IMR-90 (cell line): ENCODE results near the gene SERPINA12. TPM values are rescaled to one million over a fixed set of nuclear protein-coding genes. Genes with fewer than 3 reads are reported as not detected.

Experiments used
- ATAC-seq: fragments of 200-7000 bp; cut with Tn5 transposase; 2 replicates; pipeline ENCODE4 v1.9.1; 2020; ENCODE audit warnings: low read depth, mild to moderate bottlenecking, moderate library complexity
- BruUV-seq: library from RNA; stranded (reverse); fragments of 400-500 nt; replicated peaks from 2 replicates; lab custom pipeline; 2021; lab: Mats Ljungman, UMichigan
- CTCF ChIA-PET: fragments of 300-600 bp; formaldehyde crosslinking; extraction: SDS; loops from one replicate; lab custom pipeline; 2021; ENCODE audit warnings: antibody characterized with exemption; lab: Yijun Ruan, JAX
- POLR2A ChIA-PET: fragments of 300-600 bp; sonication (Branson Sonifier 250); formaldehyde crosslinking; loops from one replicate; lab custom pipeline; 2022; ENCODE audit warnings: antibody characterized with exemption; ENCODE audit not compliant: unreplicated experiment; lab: Charles Lee
- DNase-seq: peaks from one replicate; pipeline ENCODE4 v3.0.0; 2013
- H2AFZ ChIP-seq: replicated peaks from 2 replicates; pipeline ENCODE3; 2013; ENCODE audit warnings: low read length, mild to moderate bottlenecking; ENCODE audit not compliant: poor library complexity
- H2AK5ac ChIP-seq: 2 replicates; pipeline ENCODE4 v1.6.1; 2013; ENCODE audit warnings: low read depth, low read length, inconsistent platforms
- H2AK9ac ChIP-seq: replicated peaks from 2 replicates; pipeline ENCODE3; 2013; ENCODE audit warnings: mild to moderate bottlenecking, low read depth, low read length, moderate library complexity; ENCODE audit not compliant: poor library complexity
- H2BK120ac ChIP-seq: 2 replicates; pipeline ENCODE4 v1.6.1; 2013; ENCODE audit warnings: low read depth, low read length, inconsistent platforms
- H2BK15ac ChIP-seq: 3 replicates; pipeline ENCODE4 v1.6.1; 2013; ENCODE audit warnings: low read depth, low read length, inconsistent platforms
- H2BK20ac ChIP-seq: 2 replicates; pipeline ENCODE4 v1.6.1; 2013; ENCODE audit warnings: low read depth, mild to moderate bottlenecking, inconsistent platforms, low read length, moderate library complexity
- H2BK5ac ChIP-seq: 2 replicates; pipeline ENCODE4 v1.6.1; 2013; ENCODE audit warnings: mild to moderate bottlenecking, low read depth, low read length, inconsistent platforms; ENCODE audit not compliant: poor library complexity, severe bottlenecking
- H3K14ac ChIP-seq: replicated peaks from 2 replicates; pipeline ENCODE4 v1.6.1; 2013; ENCODE audit warnings: low read depth, low read length, inconsistent platforms
- H3K18ac ChIP-seq: 2 replicates; pipeline ENCODE4 v1.6.1; 2013; ENCODE audit warnings: low read depth, low read length, control low read depth
- H3K23ac ChIP-seq: 2 replicates; pipeline ENCODE4 v1.6.1; 2013; ENCODE audit warnings: low read depth, low read length, inconsistent platforms
- H3K27ac ChIP-seq: 2 replicates; pipeline ENCODE4 v1.5.1; 2013; ENCODE audit warnings: mild to moderate bottlenecking, control low read depth, low read length; ENCODE audit not compliant: insufficient read depth
- H3K27me3 ChIP-seq: 2 replicates; pipeline ENCODE4 v1.6.1; 2013; ENCODE audit warnings: low read length; ENCODE audit not compliant: control insufficient read depth, insufficient read depth
- H3K36me3 ChIP-seq: 2 replicates; pipeline ENCODE4 v1.6.1; 2013; ENCODE audit warnings: low read length, mixed read lengths; ENCODE audit not compliant: control insufficient read depth, insufficient read depth
- H3K4ac ChIP-seq: 2 replicates; pipeline ENCODE4 v1.6.1; 2013; ENCODE audit warnings: low read depth, low read length, inconsistent platforms
- H3K4me1 ChIP-seq: 2 replicates; pipeline ENCODE4 v1.6.1; 2013; ENCODE audit warnings: low read length, mixed read lengths; ENCODE audit not compliant: control insufficient read depth, insufficient read depth
- H3K4me2 ChIP-seq: 2 replicates; pipeline ENCODE4 v1.6.1; 2013; ENCODE audit warnings: low read depth, mild to moderate bottlenecking, control low read depth, low read length, moderate library complexity
- H3K4me3 ChIP-seq: 2 replicates; pipeline ENCODE4 v1.5.1; 2013; ENCODE audit warnings: low read depth, mild to moderate bottlenecking, control low read depth, low read length, moderate library complexity; ENCODE audit not compliant: insufficient read depth
- H3K56ac ChIP-seq: 2 replicates; pipeline ENCODE4 v1.6.1; 2013; ENCODE audit warnings: low read length, inconsistent platforms; ENCODE audit not compliant: insufficient read depth; ENCODE audit errors: extremely low read depth
- H3K79me1 ChIP-seq, 2 experiments: 2 replicates each; pipeline ENCODE4 v1.6.1; 2013; ENCODE audit warnings: low read length in 2 of 2, inconsistent platforms in 1 of 2, low read depth in 1 of 2
- H3K9ac ChIP-seq: 2 replicates; pipeline ENCODE4 v1.6.1; 2013; ENCODE audit warnings: low read depth, low read length, control low read depth
- H3K9me1 ChIP-seq: 2 replicates; pipeline ENCODE4 v1.6.1; 2013; ENCODE audit warnings: low read length, inconsistent platforms; ENCODE audit not compliant: insufficient read depth
- H3K9me3 ChIP-seq: 2 replicates; pipeline ENCODE4 v1.6.1; 2013; ENCODE audit warnings: low read length; ENCODE audit not compliant: control insufficient read depth, insufficient read depth
- H4K20me1 ChIP-seq: 2 replicates; pipeline ENCODE4 v1.6.1; 2013; ENCODE audit warnings: low read length, inconsistent platforms; ENCODE audit not compliant: insufficient read depth
- H4K5ac ChIP-seq: 2 replicates; pipeline ENCODE4 v1.6.1; 2013; ENCODE audit warnings: mild to moderate bottlenecking, low read depth, low read length, control low read depth
- H4K8ac ChIP-seq, 2 experiments: 2 replicates each; pipeline ENCODE4 v1.6.1; 2013; ENCODE audit warnings: low read depth in 2 of 2, low read length in 2 of 2, control low read depth in 1 of 2, inconsistent platforms in 1 of 2
- H4K91ac ChIP-seq: 2 replicates; pipeline ENCODE4 v1.6.1; 2013; ENCODE audit warnings: low read depth, low read length, inconsistent platforms; ENCODE audit not compliant: insufficient read depth
- BHLHE40 ChIP-seq: fragments of 150-350 bp; IDR thresholded peaks from 2 replicates; pipeline ENCODE4 v1.6.1; 2016; ENCODE audit warnings: mild to moderate bottlenecking, low read depth, low read length
- CEBPB ChIP-seq: IDR thresholded peaks from 2 replicates; pipeline ENCODE4 v1.6.1; 2012; ENCODE audit warnings: low read depth, low read length, improper control_type of control experiment
- CHD1 ChIP-seq: IDR thresholded peaks from 2 replicates; pipeline ENCODE4 v1.6.1; 2012; ENCODE audit warnings: low read depth, low read length, improper control_type of control experiment
- FOS ChIP-seq: fragments of 150-350 bp; IDR thresholded peaks from 2 replicates; pipeline ENCODE4 v1.6.1; 2016; ENCODE audit warnings: low read depth, low read length
- MAFK ChIP-seq: IDR thresholded peaks from 2 replicates; pipeline ENCODE4 v1.6.1; 2012; ENCODE audit warnings: low read depth, low read length, improper control_type of control experiment
- MXI1 ChIP-seq: IDR thresholded peaks from 2 replicates; pipeline ENCODE4 v1.6.1; 2012; ENCODE audit warnings: low read depth, mild to moderate bottlenecking, low read length, moderate library complexity, borderline replicate concordance
- NFE2L2 ChIP-seq: fragments of 150-350 bp; IDR thresholded peaks from 2 replicates; pipeline ENCODE4 v1.6.1; 2016; ENCODE audit warnings: low read depth, mild to moderate bottlenecking, low read length
- POLR2A ChIP-seq: IDR thresholded peaks from 2 replicates; pipeline ENCODE4 v1.6.1; 2012; ENCODE audit warnings: mild to moderate bottlenecking, low read depth, low read length
- RAD21 ChIP-seq: IDR thresholded peaks from 2 replicates; pipeline ENCODE4 v1.6.1; 2012; ENCODE audit warnings: low read length, improper control_type of control experiment
- RCOR1 ChIP-seq: IDR thresholded peaks from 2 replicates; pipeline ENCODE4 v1.6.1; 2012; ENCODE audit warnings: mild to moderate bottlenecking, low read length, improper control_type of control experiment; ENCODE audit not compliant: insufficient replicate concordance
- RFX5 ChIP-seq: IDR thresholded peaks from 2 replicates; pipeline ENCODE4 v1.8.0; 2012; ENCODE audit warnings: low read depth, mild to moderate bottlenecking, low read length, moderate library complexity
- USF2 ChIP-seq: fragments of 150-350 bp; IDR thresholded peaks from 2 replicates; pipeline ENCODE4 v1.6.1; 2017; ENCODE audit warnings: mild to moderate bottlenecking, antibody characterized with exemption, low read length, low read depth
- WGBS, 2 experiments: methylation state at CpG; one replicate each; pipeline versions ENCODE4 v1.1.5 to v1.1.7; 2013; ENCODE audit warnings: missing lambda C conversion rate in 2 of 2; ENCODE audit not compliant: insufficient read length in 1 of 2; ENCODE audit errors: extremely low coverage in 2 of 2; 5-methylcytosine and 5-hydroxymethylcytosine counted together
- dilution Hi-C: fragments of 300-500 bp; cut with HindIII; formaldehyde crosslinking; loops from one replicate; pipeline ENCODE4 v1.14.3; 2018; ENCODE audit warnings: low sequenced_read_pairs; ENCODE audit not compliant: unreplicated experiment
- in situ Hi-C: fragments of 300-500 bp; cut with MboI; formaldehyde crosslinking; loops from 3 replicates; pipeline ENCODE4 v1.14.3; 2019; ENCODE audit warnings: low sequenced_read_pairs, inconsistent platforms, mixed read lengths
- intact Hi-C: fragments of 100-400 bp; cut with micrococcal nuclease; formaldehyde crosslinking; loops from 2 replicates; pipeline ENCODE4 v1.10.0; 2022
- polyA plus RNA-seq, 3 experiments: library from polyadenylated mRNA; depleted of rRNA; stranded (reverse); fragments of >200 nt; gene quantifications; 2 replicates each; pipeline ENCODE4 v1.2.3, GENCODE V29; 2012; ENCODE audit warnings: low replicate concordance in 1 of 3
- total RNA-seq: library from RNA; depleted of rRNA; stranded (reverse); fragments of >200 nt; gene quantifications from 2 replicates; pipeline ENCODE4 v1.2.3, GENCODE V29; 2012

SERPINA12 gene
- total and polyA plus RNA-seq, 2 of the 4 experiments (the other 2 are of a cell fraction), result not detected

GRCh38 chr14:94538070-94538740 is 28.9 kb upstream of the SERPINA12 start:
- Histone ChIP-seq H2AK9ac (no peak overlapping the region), H2BK15ac (no peak overlapping the region), H4K20me1 (no peaks in the 10 kb centered on the region), H3K14ac (no peak overlapping the region), H3K4me1 (no peaks in the 10 kb centered on the region), H3K79me1 (no peaks in the 10 kb centered on the region), H3K9me3 (no peaks in the 10 kb centered on the region), H2BK120ac (no peak overlapping the region), H3K4me2 (no peak overlapping the region), H3K36me3 (no peaks in the 10 kb centered on the region), H2AK5ac (no peak overlapping the region), H4K5ac (no peak overlapping the region), H2AFZ (no peak overlapping the region), H3K4ac (no peak overlapping the region), H3K18ac (no peak overlapping the region), H3K9me1 (no peaks in the 10 kb centered on the region), H3K27me3 (no peaks in the 10 kb centered on the region), H2BK5ac (no peak overlapping the region), H4K8ac (no peak overlapping the region), H3K56ac (no peak overlapping the region), H3K27ac (no peak overlapping the region), H3K9ac (no peak overlapping the region), H2BK20ac (no peak overlapping the region), H3K4me3 (no peak overlapping the region), H4K91ac (no peak overlapping the region), H3K23ac (no peak overlapping the region)
- 71% methylated on average over 1 of the region's 6 CpGs; no CpG with 5 or more reads in 1 of the 2 experiments for WGBS, 2 experiments
- TF ChIP-seq RAD21 (no peak), POLR2A (no peak), NFE2L2 (no peak), RCOR1 (no peak), MXI1 (no peak), MAFK (no peak), FOS (no peak), USF2 (no peak), CHD1 (no peak), BHLHE40 (no peak), RFX5 (no peak), CEBPB (no peak)
- intact Hi-C loops (no loop called here), in situ Hi-C loops (no loop called here), dilution Hi-C loops (no loop called here)
- DNase-seq (no peak), ATAC-seq (no peak)
- CTCF ChIA-PET, result no interaction called here
- POLR2A ChIA-PET, result no interaction called here
- no TSS peak for BruUV-seq
